Fibroblast of lung (primary cell): ENCODE results near the gene DYNAP. TPM values are rescaled to one million over a fixed set of nuclear protein-coding genes. Genes with fewer than 3 reads are reported as not detected.

Experiments used
- DNase-seq, 2 donors: peaks; one replicate each; pipeline versions ENCODE4 v3.0.0 to v3.0.0-alpha.2; 2010; ENCODE audit warnings: low read depth in 2 of 2
- H2AFZ ChIP-seq: 2 replicates; pipeline ENCODE4 v1.5.1; 2012; ENCODE audit warnings: low read length, control low read depth, inconsistent platforms
- H3K27ac ChIP-seq: 2 replicates; pipeline ENCODE4 v1.5.1; 2011; ENCODE audit warnings: low read length, control low read depth; ENCODE audit not compliant: insufficient read depth
- H3K27me3 ChIP-seq: 2 replicates; pipeline ENCODE4 v1.5.1; 2011; ENCODE audit warnings: mild to moderate bottlenecking, low read length; ENCODE audit not compliant: control insufficient read depth, insufficient read depth
- H3K36me3 ChIP-seq: 2 replicates; pipeline ENCODE4 v1.5.1; 2011; ENCODE audit warnings: low read length; ENCODE audit not compliant: control insufficient read depth, insufficient read depth
- H3K4me1 ChIP-seq: 2 replicates; pipeline ENCODE4 v1.5.1; 2011; ENCODE audit warnings: low read length; ENCODE audit not compliant: control insufficient read depth, insufficient read depth; ENCODE audit errors: extremely low read depth
- H3K4me2 ChIP-seq: 2 replicates; pipeline ENCODE4 v1.5.1; 2011; ENCODE audit warnings: low read length, control low read depth; ENCODE audit not compliant: insufficient read depth; ENCODE audit errors: extremely low read depth
- H3K4me3 ChIP-seq, 4 experiments: fragments of 200-600 bp in 1 of 4; sonication (generic) in 1 of 4; replicated peaks in 1 of 4; 2 replicates each; pipeline ENCODE4 v1.5.1; 2011 to 2016; ENCODE audit warnings: low read length in 4 of 4, low read depth in 3 of 4, mild to moderate bottlenecking in 3 of 4, control low read depth in 2 of 4, inconsistent platforms in 1 of 4, mixed read lengths in 1 of 4; ENCODE audit not compliant: insufficient read depth in 1 of 4; ENCODE audit errors: control extremely low read depth in 1 of 4
- H3K79me2 ChIP-seq: 2 replicates; pipeline ENCODE4 v1.5.1; 2012; ENCODE audit warnings: mild to moderate bottlenecking, low read length, inconsistent platforms; ENCODE audit not compliant: control insufficient read depth, insufficient read depth
- H3K9ac ChIP-seq: 2 replicates; pipeline ENCODE4 v1.5.1; 2011; ENCODE audit warnings: mild to moderate bottlenecking, low read length, control low read depth; ENCODE audit not compliant: insufficient read depth
- H3K9me3 ChIP-seq: 2 replicates; pipeline ENCODE4 v1.5.1; 2012; ENCODE audit warnings: low read depth, low read length; ENCODE audit not compliant: control insufficient read depth, insufficient read depth
- H4K20me1 ChIP-seq: 2 replicates; pipeline ENCODE4 v1.5.1; 2011; ENCODE audit warnings: low read length; ENCODE audit not compliant: control insufficient read depth, insufficient read depth; ENCODE audit errors: extremely low read depth
- CTCF ChIP-seq, 2 donors: IDR thresholded peaks in 1 of 2; conservative IDR thresholded peaks in 1 of 2; 1 replicate in 1 of 2; 2 replicates in 1 of 2; pipeline ENCODE4 v1.5.1; 2011 to 2012; ENCODE audit warnings: low read length in 2 of 2, control low read depth in 1 of 2, inconsistent platforms in 1 of 2, low read depth in 1 of 2, mild to moderate bottlenecking in 1 of 2
- EZH2 ChIP-seq: IDR thresholded peaks from 2 replicates; pipeline ENCODE4 v1.5.1; 2012; ENCODE audit warnings: low read length, control low read depth, mild to moderate bottlenecking; ENCODE audit errors: missing control alignments
- polyA plus RNA-seq, 2 donors: library from polyadenylated mRNA; depleted of rRNA in 1 of 2; stranded (reverse) in 1 of 2; unstranded in 1 of 2; fragments of >200 nt; gene quantifications; 2 replicates each; pipeline ENCODE4 v1.2.1, GENCODE V29; 2011 to 2012; ENCODE audit warnings: missing spikeins in 1 of 2
- total RNA-seq: library from RNA; depleted of rRNA; stranded (reverse); fragments of >200 nt; gene quantifications from 2 replicates; pipeline ENCODE4 v1.2.1, GENCODE V29; 2014

The DYNAP gene
- total and polyA plus RNA-seq, 2 donors (not counting 1 experiment from before 2014, with no cell fraction given), result not detected

DNA sequence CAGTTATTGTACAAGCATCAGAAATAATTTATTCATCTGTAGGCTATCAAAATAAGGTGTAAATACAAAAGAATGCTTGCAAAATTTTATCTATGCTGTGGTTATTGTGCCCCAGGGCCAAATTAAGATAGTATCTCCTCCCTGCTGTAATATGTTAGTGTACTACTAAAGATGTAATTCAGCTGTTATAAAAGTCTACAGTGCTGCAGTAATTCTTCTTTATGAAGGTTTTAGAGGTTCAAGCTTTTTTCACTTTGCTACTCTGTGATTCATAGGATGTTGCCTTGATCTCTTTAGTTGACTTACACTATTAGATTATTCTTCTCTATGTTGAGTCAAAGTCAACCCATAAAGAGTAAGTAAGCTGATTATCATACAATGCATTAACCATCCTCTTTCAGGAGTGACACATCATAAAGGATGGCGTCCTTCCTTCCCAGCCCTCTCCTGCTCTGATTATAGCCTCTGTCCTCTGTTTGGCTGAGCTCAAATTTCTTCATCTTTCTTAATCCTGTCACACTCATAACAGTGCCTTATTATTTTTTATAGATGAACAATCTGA lies 29.3 kb upstream of the DYNAP start:
- Histone ChIP-seq H4K20me1 (no peaks in the 10 kb centered on the region), H3K9me3 (no peaks in the 10 kb centered on the region), H3K27me3 (no peaks in the 10 kb centered on the region), H3K9ac (no peak overlapping the region), H3K4me2 (no peak overlapping the region), H2AFZ (no peak overlapping the region), H3K27ac (no peak overlapping the region), H3K4me1 (no peaks in the 10 kb centered on the region), H3K4me3 (no peak overlapping the region), H3K79me2 (no peaks in the 10 kb centered on the region), H3K36me3 (no peaks in the 10 kb centered on the region)
- TF ChIP-seq EZH2 (no peak), CTCF (conservative IDR thresholded peaks at IDR 0.05 in 1 of 2, IDR thresholded peaks at IDR 0.05 in 1 of 2; ENCODE audit: low read depth in 1 of 2, low read length in 2 of 2) (no peak)
- DNase-seq, result no peak

DNA sequence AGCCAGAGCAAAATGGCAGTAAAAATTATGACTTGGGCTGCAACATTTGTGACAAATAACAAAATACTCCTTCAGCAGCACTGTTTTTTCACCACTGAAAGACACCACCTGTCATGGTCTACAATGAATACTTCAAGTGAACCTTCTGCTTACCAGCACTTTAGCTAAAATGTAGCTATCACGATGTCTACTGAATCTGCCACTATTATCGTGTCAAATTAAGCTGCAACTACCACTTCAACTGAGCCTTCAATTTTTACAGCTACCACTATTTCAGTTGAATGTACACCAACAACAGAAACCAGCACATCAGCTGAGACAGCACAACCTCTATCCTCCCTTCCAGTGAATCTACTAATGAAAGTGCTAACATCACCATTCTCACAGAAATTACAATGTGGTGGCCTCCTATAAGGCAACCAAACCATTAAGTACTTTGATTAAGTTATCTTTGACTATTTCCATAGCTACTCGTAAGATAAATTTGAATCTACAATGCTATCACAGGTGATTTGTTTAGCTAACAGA lies 10.8 kb upstream of the DYNAP start:
- TF ChIP-seq CTCF (conservative IDR thresholded peaks at IDR 0.05 in 1 of 2, IDR thresholded peaks at IDR 0.05 in 1 of 2; ENCODE audit: low read depth in 1 of 2, low read length in 2 of 2) (no peak), EZH2 (no peak)
- Histone ChIP-seq H3K9me3 (no peaks in the 10 kb centered on the region), H3K36me3 (no peaks in the 10 kb centered on the region), H3K4me2 (no peak overlapping the region), H4K20me1 (no peaks in the 10 kb centered on the region), H3K4me1 (no peaks in the 10 kb centered on the region), H3K9ac (no peak overlapping the region), H3K4me3 (no peak overlapping the region), H3K27me3 (no peaks in the 10 kb centered on the region), H2AFZ (no peak overlapping the region), H3K79me2 (no peaks in the 10 kb centered on the region), H3K27ac (no peak overlapping the region)
- no peak for DNase-seq

- TF ChIP-seq EZH2, result no peak
- TF ChIP-seq CTCF (conservative IDR thresholded peaks at IDR 0.05 in 1 of 2, IDR thresholded peaks at IDR 0.05 in 1 of 2; ENCODE audit: low read depth in 1 of 2, low read length in 2 of 2), result no peak
- H3K27me3 ChIP-seq, result no peaks in the 10 kb centered on the region
- H3K9me3 ChIP-seq, result no peaks in the 10 kb centered on the region
- no peak overlapping the region for H3K4me2 ChIP-seq
- H3K79me2 ChIP-seq, result no peaks in the 10 kb centered on the region
- no peak overlapping the region for H2AFZ ChIP-seq
- H3K27ac ChIP-seq, result no peak overlapping the region
- H3K36me3 ChIP-seq, result no peaks in the 10 kb centered on the region
- no peak overlapping the region for H3K4me3 ChIP-seq
- H4K20me1 ChIP-seq, result no peaks in the 10 kb centered on the region
- H3K4me1 ChIP-seq, result no peaks in the 10 kb centered on the region
- DNase-seq, result no peak
- no peak overlapping the region for H3K9ac ChIP-seq
Observed at GRCh38 chr18:54584065-54584464, 7.0 kb upstream of the DYNAP start.
